Dermis blood vessel endothelial cell (primary cell): ENCODE data around the gene SYT1. TPM values are rescaled to one million over a fixed set of nuclear protein-coding genes. Genes with fewer than 3 reads are reported as not detected.
A peak's percentile ranks its signal among the peaks of the same experiment; 100 is the strongest.
"Not testable (repeated sequence)": the region's sequence is repeated elsewhere in the genome, so short reads cannot be mapped to it uniquely, and the experiment has no call there.

ENCODE experiments used
- DNase-seq: peaks from one replicate; pipeline ENCODE4 v3.0.0; 2010
- total RNA-seq: library from RNA; depleted of rRNA; stranded (reverse); fragments of >200 nt; gene quantifications from 2 replicates; pipeline ENCODE4 v1.2.3, GENCODE V29; 2014

The SYT1 gene
- total RNA-seq, 1 donor from 2014 or later = 9.7 TPM

- peak; percentile 43 for DNase-seq
Observed at GRCh38 chr12:78977304-78977867, 112.8 kb downstream of the SYT1 start.

DNA sequence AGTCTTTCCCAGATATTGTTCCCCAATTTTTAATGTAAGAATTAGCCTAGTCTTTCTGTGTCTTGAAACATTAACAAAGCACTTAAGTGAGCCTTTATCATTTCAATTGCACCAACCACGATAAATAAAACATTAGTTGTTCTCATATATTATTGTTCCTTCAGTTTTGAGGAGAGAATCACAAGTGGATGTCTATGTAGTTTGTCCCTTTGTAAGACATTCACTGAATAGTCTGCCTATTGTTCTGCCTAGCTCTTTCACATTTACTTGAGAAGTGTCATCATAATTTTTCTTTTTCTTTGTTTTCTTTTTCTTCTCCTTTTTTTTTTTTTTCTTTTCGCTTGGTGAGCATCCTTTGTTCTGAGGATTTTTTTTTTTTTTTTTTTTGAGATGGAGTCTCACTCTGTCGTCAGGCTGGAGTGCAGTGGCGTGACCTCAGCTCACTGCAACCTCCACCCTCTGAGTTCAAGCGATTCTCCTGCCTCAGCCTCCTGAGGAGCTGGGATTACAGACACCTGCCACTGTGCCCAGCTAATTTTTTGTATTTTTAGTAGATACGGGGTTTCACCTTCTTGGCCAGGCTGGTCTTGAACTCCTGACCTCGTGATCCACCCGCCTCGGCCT lies 129.7 kb downstream of the SYT1 start:
- DNase-seq = no peak

DNA sequence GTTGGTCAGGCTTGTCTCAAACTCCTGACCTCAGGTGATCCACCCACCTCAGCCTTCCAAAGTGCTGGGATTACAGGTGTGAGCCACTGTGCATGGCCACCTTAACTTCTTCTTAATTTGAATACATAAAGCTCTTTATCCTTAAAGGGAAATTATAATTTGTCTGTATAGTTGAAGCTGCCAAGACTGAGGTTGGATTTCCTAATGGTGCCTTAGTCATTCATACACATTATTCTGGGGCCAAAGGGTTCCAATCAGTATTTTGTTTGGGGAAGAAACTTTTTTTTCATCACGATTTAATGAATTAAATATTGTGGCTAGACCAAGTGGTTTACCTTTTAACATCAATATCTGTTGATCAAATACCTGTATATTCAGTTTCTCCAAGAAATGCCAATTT lies 135.9 kb downstream of the SYT1 start:
- DNase-seq = no peak

DNA sequence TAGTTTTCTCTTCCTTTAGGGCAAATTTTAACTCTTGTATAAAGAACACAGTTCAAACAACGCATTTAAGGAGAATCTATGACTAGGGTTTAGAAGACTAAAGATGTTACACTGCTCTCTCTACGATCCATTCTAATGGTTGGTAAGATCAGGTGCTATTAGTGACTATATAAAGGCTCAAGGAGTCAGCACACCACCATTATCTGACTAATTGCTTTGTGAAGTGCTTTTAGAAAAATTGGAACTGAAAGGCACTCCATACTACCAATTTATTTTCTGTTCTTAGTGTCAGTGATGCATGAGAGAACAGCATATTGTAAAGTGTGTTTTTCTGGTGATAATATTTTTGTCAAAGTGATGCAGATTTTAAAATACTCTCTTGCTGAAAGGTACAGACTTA lies 136.8 kb downstream of the SYT1 start:
- no peak for DNase-seq

- peak; percentile 28 for DNase-seq
Observed at GRCh38 chr12:79006306-79006705, 141.7 kb downstream of the SYT1 start.

DNA sequence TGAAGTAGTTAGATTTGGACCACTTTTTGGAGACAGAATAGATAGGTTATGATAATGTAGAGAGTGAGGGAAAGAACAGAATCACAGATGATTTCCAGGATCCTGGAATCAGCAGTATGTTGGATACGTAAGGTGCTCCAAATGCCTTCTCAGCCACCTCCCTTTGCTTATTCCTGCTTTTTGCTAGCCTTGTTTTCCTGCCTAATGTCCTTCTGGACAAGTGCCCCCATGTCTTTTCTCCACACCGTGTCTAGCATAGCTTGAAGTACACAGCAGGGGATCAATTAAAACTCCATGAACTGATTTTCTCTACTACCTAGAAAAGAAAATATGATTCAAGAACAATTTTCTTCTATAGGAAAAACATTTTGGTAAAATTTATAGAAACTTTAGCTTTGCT lies 144.0 kb downstream of the SYT1 start:
- DNase-seq = no peak

GRCh38 chr12:79012636-79013035 lies 148.1 kb downstream of the SYT1 start:
- DNase-seq = no peak

DNA sequence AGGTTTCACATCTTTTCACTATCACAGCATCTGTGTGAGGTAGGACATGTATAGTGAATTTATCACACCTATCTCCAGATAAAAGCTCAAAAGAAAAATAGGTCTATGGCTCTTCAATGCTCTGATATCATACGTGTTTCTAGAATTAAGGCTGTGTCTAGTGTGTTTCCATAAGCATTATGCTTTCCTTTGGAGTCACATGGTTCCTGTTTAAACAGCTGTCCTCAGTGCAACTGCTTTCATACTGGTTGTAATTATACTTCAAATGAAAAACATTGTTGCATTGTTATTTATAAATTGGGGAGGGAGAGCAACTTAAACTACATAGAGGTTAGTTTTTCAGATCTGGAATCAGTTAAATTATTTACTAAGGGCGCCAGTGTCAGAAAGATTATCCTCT lies 151.6 kb downstream of the SYT1 start:
- peak; percentile 54 for DNase-seq

DNA sequence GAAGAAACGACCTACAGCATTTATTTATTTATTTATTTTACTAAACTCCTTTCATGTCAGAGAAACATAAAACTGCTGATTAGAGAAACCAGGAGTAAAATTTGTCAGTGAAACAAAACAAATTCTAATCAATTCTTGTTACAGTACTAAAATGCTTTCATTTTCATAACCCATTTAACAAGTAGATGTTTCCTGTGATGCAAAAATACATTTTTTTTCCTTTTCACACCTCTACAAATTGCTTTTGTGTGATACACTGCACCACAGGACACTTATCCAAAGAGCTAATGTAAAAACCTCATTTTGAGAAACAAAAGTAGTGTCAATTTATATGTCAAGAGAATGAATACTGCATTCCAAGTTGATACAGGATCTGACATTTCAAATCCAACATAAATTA lies 155.1 kb downstream of the SYT1 start:
- DNase-seq = no peak

DNA sequence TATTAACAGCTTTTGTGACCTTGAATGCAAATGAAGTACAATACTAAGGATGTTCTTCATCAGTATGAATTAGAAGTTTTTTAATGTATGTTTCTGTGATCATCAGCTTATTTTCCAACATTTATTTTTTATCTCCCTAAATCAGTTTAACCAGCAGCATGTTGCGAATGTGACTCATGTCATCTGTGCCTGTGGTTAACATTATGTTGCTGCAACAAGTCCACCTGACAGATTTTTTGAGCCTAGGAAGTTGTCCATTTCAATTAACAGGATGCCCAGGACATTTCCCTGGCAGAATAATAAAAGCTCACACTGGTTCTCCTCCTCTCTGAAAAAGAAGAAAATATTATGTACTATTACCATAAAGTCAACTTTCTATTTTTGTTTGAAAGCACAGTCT lies 155.5 kb downstream of the SYT1 start:
- peak; percentile 9 for DNase-seq

DNA sequence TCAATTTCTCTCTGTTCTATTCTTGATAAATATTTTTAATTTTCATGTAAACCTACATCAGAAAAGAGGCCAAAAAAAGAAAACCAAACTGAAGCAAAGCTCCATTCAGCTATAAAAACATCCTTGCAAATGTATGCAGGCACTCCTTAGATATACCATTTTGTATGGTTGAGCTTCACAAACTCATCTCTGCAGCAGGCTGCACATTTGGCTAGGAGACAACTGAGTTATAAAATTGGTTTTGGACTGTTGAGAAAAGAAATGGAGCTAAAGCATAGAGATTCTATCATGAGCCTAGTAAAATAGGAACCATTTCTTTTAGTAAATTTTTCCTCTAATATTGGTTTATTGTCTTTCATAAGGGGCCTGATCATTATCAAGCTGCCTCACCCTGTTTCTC lies 156.4 kb downstream of the SYT1 start:
- no peak for DNase-seq

DNA sequence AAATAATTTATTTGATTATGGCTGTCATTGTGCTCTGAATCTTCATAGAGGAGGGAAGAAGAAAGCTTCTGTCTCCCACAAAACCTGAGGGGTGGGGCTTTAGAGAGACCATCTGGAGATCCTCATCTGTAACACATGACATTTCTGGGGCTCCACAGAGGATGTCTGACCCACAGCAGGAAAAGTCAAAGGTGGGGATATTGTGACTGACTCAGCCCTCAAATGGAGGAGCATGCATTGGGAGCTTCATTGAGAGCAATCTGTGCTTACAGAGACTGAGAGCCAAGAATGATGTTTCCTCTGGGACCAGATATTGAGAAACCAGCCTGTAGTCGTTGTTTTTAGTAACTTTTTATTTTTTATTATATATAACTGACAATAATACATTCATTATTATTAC lies 158.7 kb downstream of the SYT1 start:
- DNase-seq = no peak

GRCh38 chr12:79023784-79024183 lies 159.2 kb downstream of the SYT1 start:
- no peak for DNase-seq

DNA sequence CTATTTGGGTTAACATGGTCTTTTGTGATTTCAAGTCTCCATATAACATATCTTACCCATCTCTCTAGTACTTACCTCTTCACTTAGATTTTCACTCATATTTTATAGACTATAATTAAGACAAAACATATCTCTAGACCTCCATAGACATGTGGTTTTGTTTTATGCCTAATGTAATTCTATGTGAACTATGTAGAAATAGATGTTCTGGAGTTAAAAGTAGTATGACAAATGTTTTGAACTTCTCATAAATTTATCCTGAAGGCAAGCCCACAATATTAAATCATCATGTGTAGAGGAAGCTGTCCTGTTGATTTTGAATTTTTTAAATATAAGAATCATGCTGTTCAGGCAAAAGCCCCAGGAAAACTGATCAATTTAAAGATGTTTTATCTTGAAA lies 169.2 kb downstream of the SYT1 start:
- DNase-seq = no peak

GRCh38 chr12:79044748-79045147 lies 180.2 kb downstream of the SYT1 start:
- not testable (repeated sequence) for DNase-seq

- not testable (repeated sequence) for DNase-seq
Observed at GRCh38 chr12:79045149-79045703, 180.7 kb downstream of the SYT1 start.

DNA sequence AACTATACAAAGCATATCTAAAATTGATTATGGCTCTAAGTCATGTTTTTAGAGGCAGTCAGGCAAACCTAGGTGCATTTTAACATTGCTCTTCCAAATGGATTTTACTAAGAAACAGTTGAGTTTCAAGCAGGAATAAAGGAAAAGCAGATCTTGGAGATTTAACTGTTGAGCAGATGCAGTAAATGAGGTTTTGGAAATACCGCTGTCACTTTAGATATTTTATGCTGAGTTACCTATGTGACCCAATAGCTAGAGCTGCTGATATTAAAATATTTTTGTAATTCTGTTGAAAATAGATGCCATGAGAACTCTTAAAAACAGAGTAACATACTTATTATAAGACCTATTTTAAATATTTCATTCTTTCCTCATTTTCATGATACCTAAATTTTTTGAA lies 181.4 kb downstream of the SYT1 start:
- no peak for DNase-seq

DNA sequence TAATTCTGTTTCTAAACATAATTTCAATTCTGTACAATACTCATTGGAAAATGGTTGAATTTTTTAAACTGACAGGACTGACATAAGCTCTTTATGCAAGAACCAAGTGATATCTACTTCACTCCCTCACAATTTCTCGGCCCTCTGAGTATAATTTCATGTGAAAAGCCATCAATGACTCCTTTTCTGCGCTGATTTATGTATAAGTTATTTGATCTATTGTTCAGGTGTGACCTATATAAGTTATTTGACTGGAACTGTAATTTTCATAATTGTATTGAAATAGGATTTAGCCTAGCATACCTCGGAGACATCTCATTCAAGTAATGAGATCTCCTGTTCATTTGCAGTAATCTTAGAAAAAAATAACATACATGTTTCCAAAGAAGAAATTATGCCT lies 184.4 kb downstream of the SYT1 start:
- DNase-seq = no peak

- DNase-seq = no peak
Observed at GRCh38 chr12:79053394-79053793, 188.8 kb downstream of the SYT1 start.

DNA sequence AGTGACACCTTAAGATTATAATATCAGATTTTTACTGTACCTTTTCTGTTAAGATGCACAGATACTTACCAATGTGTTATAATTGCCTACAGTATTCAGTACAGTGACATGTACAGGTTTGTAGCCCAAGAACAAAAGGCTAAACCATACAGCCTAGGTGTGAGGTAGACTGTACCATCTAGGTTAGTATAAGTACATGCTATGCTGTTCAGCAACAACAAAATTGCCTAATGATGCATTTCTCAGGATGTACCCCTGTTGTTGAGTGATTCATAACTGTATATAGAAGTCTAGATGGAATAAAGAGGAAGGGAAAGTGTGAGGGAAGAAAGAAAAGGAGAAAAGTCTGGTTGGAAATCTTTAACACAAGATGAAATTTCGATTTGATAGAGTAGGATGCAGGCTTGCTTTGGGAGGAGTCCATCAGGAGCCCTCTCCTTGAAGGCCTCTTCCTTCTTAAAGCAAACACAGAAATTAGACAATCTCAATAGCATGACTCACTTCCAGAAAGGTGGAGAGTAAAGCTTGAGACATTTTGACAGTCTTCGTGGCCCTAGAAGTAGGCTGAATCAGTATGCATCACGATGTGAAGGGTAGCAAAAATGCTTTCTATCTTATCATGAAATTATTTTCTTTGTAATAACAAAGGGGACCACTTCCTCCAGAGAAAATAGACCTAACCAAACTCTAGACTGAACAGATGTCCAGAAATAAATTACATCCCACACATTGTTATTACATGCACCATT lies 191.5 kb downstream of the SYT1 start:
- DNase-seq = peak; percentile 68

DNA sequence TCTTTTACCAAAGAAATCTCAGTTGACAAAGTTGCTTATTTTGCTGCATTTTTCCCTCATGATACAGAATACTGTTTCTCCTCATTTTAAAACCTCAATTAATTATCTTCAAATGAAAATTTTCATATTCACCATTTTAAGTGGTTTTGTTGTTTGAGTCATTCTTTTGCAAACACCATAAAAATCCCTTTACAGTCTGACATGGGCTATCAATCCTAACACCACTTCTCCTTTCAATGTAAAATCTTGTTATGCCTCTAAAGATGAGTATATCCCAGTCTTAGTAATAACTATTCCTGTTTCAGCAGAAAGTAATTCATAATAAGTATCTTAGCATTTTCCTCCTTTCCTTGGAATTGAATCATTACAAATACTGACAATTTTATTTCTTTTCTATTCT lies 192.2 kb downstream of the SYT1 start:
- DNase-seq = no peak

GRCh38 chr12:79057540-79057939 lies 193.0 kb downstream of the SYT1 start:
- no peak for DNase-seq

- DNase-seq = peak; percentile 57
Observed at GRCh38 chr12:79058342-79058741, 193.8 kb downstream of the SYT1 start.

DNA sequence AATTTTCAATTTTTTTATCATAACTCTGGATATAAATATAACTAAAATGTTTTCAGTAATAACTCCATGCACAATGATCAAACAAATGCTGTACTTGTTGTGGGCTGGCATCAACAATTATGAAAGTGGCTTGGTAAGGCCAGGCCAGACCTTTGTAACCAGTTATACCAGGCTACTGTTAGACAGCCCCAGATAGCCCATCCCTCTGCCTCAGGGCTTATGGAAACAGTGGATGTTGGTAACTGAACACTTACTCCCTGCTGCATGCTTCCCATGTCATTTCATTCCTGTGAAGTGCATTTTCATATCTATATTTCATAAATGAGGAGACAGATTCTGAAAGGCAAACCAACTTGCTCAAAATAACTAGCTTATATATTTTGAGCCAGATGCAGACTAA lies 195.0 kb downstream of the SYT1 start:
- DNase-seq = no peak
